NT2/D1 (cell line): ENCODE results near the gene EFNA2.

Experiments
- YY1 ChIP-seq: IDR thresholded peaks from 2 replicates; pipeline ENCODE4 v1.6.1; 2011; ENCODE audit not compliant: insufficient read length, insufficient read depth
- ZNF274 ChIP-seq: IDR thresholded peaks from 2 replicates; pipeline ENCODE4 v1.6.1; 2011; ENCODE audit warnings: mild to moderate bottlenecking, low read depth, low read length

DNA sequence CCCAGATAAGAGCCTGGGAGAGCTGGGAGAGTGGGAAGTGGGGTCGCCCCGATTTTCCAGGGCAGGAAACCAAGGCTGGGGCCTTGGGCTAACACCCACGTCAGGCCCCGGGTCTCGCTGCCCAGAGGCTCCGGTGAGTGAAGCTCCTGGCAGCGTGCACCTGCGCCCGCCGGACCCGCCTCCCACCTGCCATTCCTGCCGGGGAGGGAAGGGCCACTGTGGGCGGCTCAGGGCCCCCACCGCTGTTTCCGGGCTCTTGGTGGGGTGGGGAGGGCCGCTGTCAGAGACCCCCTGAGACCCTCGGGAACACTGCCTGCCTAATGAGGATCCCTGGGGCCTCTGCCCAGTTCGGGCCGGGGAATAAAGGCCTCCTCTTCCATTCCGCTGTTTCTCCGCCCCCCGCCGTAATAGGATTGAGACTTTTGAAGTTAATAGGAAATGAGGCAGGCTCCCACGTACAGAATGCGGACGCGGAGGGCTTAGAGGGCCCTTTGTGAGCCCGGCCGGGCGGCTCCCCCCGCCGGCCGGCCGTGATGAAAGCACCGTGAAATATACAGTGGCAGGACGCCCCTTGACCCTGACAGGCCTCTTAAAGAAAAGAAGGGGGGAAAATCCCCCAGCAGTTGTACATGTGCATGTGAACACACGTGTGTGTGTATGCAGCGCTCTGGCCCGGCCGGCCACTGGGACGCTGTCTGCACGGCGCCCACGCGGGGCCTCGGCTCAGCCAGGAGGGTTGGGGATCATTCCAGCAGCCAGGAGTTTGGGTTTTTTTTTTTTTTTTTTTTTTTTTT, 33.2 kb downstream of the EFNA2 start:
- TF ChIP-seq YY1 (no peak), ZNF274 (no peak)
